HFFc6 (cell line): ENCODE data around the gene SOX10. TPM values are rescaled to one million over a fixed set of nuclear protein-coding genes. Genes with fewer than 3 reads are reported as not detected.

Source experiments
- DNase-seq: peaks from one replicate; pipeline ENCODE4 v3.0.0-alpha.2; 2018
- H3K27ac Mint-ChIP-seq: 2 replicates; pipeline ENCODE4 v1.8.0; 2020; ENCODE audit warnings: mild to moderate bottlenecking, mixed read lengths
- H3K27me3 Mint-ChIP-seq: 2 replicates; pipeline ENCODE4 v1.8.0; 2021; ENCODE audit warnings: mild to moderate bottlenecking, moderate library complexity, mixed read lengths; ENCODE audit not compliant: insufficient read depth
- H3K36me3 Mint-ChIP-seq: 2 replicates; pipeline ENCODE4 v1.8.0; 2021; ENCODE audit warnings: low read depth, mixed read lengths
- H3K4me1 Mint-ChIP-seq: 2 replicates; pipeline ENCODE4 v1.8.0; 2020; ENCODE audit warnings: low read depth, mixed read lengths
- H3K4me3 Mint-ChIP-seq: 2 replicates; pipeline ENCODE4 v1.8.0; 2020; ENCODE audit warnings: mild to moderate bottlenecking, moderate library complexity, mixed read lengths
- H3K9me3 Mint-ChIP-seq: 2 replicates; pipeline ENCODE4 v1.8.0; 2020; ENCODE audit warnings: mild to moderate bottlenecking, mixed read lengths
- total RNA-seq, 6 experiments: library from RNA; stranded (reverse); fragmentation: NEBNext Ultra II Directional; extraction: Animal tissue kit (Norgen Biotek cat#: 25700); gene quantifications; 2 replicates in 1 of 6; 3 replicates in 5 of 6; pipeline ENCODE4 v1.2.3, GENCODE V29; 2021
- TF ChIP-seq, protein P1 (sequence below): fragments of 200-600 bp; sonication (generic); IDR thresholded peaks from 2 replicates; pipeline ENCODE4 v1.5.0; 2021; ENCODE audit warnings: antibody characterized with exemption, mild to moderate bottlenecking

SOX10 gene
- total RNA-seq, 6 experiments from 2014 or later: not detected

DNA sequence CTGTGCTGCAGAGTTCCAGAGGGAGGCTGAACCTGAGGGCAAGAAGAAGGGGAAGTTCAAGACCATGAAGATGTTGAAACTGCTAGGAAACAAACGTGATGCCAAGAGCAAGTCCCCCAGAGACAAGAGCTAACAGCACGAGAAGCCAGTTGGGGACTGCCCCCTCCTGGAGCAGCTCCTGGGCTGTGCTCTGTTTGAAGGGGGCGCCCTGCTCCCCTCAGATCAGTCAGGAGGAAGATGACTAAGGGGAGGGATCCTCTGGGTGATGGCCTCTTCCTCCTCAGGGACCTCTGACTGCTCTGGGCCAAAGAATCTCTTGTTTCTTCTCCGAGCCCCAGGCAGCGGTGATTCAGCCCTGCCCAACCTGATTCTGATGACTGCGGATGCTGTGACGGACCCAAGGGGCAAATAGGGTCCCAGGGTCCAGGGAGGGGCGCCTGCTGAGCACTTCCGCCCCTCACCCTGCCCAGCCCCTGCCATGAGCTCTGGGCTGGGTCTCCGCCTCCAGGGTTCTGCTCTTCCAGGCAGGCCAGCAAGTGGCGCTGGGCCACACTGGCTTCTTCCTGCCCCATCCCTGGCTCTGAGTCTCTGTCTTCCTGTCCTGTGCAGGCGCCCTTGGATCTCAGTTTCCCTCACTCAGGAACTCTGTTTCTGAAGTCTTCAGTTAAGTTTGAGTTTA is 43.5 kb downstream of the SOX10 start:
- no peak for DNase-seq
- Mint-ChIP-seq H3K4me3 (no peak overlapping the region), H3K9me3 (no peaks in the 10 kb centered on the region)

GRCh38 chr22:37933711-37934376 is 50.5 kb downstream of the SOX10 start:
- H3K4me3 Mint-ChIP-seq: no peak overlapping the region; the same call in 1 of the 2 replicates
- H3K27ac Mint-ChIP-seq: peak overlapping the region; percentile 87
- H3K9me3 Mint-ChIP-seq: no peaks in the 10 kb centered on the region
- no peaks in the 10 kb centered on the region; the same call in none of the 2 replicates for H3K27me3 Mint-ChIP-seq
- peak; percentile 93 for DNase-seq
- peaks cover 27% of the 10 kb centered on the region for H3K4me1 Mint-ChIP-seq
- peaks cover 15% of the 10 kb centered on the region for H3K36me3 Mint-ChIP-seq
- TF ChIP-seq, protein P1, sequence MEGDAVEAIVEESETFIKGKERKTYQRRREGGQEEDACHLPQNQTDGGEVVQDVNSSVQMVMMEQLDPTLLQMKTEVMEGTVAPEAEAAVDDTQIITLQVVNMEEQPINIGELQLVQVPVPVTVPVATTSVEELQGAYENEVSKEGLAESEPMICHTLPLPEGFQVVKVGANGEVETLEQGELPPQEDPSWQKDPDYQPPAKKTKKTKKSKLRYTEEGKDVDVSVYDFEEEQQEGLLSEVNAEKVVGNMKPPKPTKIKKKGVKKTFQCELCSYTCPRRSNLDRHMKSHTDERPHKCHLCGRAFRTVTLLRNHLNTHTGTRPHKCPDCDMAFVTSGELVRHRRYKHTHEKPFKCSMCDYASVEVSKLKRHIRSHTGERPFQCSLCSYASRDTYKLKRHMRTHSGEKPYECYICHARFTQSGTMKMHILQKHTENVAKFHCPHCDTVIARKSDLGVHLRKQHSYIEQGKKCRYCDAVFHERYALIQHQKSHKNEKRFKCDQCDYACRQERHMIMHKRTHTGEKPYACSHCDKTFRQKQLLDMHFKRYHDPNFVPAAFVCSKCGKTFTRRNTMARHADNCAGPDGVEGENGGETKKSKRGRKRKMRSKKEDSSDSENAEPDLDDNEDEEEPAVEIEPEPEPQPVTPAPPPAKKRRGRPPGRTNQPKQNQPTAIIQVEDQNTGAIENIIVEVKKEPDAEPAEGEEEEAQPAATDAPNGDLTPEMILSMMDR: peak; percentile 94

More for the DNA sequence above, 43.5 kb downstream of the SOX10 start:
- H3K27me3 Mint-ChIP-seq: no peaks in the 10 kb centered on the region
- TF ChIP-seq, protein P1: no peak
- peaks cover 6% of the 10 kb centered on the region; the same call in 1 of the 2 replicates for H3K36me3 Mint-ChIP-seq
- H3K4me1 Mint-ChIP-seq: no peaks in the 10 kb centered on the region
- H3K27ac Mint-ChIP-seq: peak overlapping the region; percentile 54; the same call in 1 of the 2 replicates

DNA sequence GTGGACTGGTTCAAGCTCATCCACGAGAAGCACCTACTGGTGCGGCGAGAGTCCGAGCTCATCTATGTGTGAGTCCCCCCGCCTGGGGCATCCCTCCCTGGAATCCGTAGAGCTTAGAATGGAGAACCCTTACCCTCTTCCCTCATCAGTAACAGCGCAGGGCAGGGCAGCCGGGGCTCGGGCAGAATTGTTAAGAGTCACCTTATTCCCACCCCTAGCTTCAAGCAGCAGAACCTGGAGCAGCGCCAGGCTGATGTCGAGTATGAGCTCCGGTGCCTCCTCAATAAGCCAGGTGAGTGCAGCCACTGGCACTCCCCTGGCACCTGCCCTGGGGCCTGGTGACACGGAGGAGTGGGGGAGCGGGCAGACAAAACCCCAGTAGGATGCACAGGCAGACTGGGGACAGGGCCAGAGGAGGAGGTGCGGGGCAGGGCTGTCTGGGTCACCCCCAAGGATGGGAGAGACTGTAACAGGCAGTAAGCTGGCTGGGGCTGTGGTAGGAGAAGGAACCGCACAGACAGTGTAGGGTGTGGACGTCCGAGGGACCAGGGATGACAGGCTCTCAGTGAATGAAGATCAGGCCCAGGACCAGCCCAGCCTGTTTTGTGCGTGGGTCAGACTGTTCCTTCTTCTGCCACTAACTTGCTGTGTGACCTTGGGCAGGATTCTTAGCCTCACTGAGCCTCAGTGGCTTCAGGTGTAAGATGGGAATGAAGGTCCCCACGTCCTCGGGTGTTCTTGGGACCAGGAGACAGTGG is 51.4 kb downstream of the SOX10 start:
- DNase-seq: no peak
- Mint-ChIP-seq H3K27me3 (no peaks in the 10 kb centered on the region; the same call in none of the 2 replicates), H3K36me3 (peaks cover 20% of the 10 kb centered on the region), H3K4me3 (no peak overlapping the region), H3K9me3 (no peaks in the 10 kb centered on the region), H3K4me1 (peaks cover 27% of the 10 kb centered on the region), H3K27ac (peak overlapping the region; percentile 87)
- TF ChIP-seq, protein P1: no peak

GRCh38 chr22:37932401-37932800 is 52.0 kb downstream of the SOX10 start:
- Mint-ChIP-seq H3K27me3 (no peaks in the 10 kb centered on the region; the same call in none of the 2 replicates), H3K36me3 (peaks cover 14% of the 10 kb centered on the region), H3K4me1 (peaks cover 27% of the 10 kb centered on the region), H3K4me3 (no peak overlapping the region), H3K9me3 (no peaks in the 10 kb centered on the region), H3K27ac (peak overlapping the region; percentile 87; the same call in 1 of the 2 replicates)
- DNase-seq: no peak
- TF ChIP-seq, protein P1: no peak

GRCh38 chr22:37931893-37932389 is 52.4 kb downstream of the SOX10 start:
- H3K9me3 Mint-ChIP-seq: no peaks in the 10 kb centered on the region
- no peak overlapping the region for H3K4me3 Mint-ChIP-seq
- TF ChIP-seq, protein P1: no peak
- H3K27me3 Mint-ChIP-seq: no peaks in the 10 kb centered on the region; the same call in none of the 2 replicates
- peaks cover 27% of the 10 kb centered on the region for H3K4me1 Mint-ChIP-seq
- H3K27ac Mint-ChIP-seq: no peak overlapping the region
- H3K36me3 Mint-ChIP-seq: peaks cover 14% of the 10 kb centered on the region
- no peak for DNase-seq
